Mesodermal cell (in vitro differentiated cells): ENCODE data around the gene PRDX3. TPM values are rescaled to one million over a fixed set of nuclear protein-coding genes. Genes with fewer than 3 reads are reported as not detected.

Experiments used
- H3K27ac ChIP-seq: 2 replicates; pipeline ENCODE4 v1.7.0; 2013; ENCODE audit warnings: mild to moderate bottlenecking, low read depth, low read length, moderate library complexity; ENCODE audit not compliant: severe bottlenecking
- H3K36me3 ChIP-seq: 2 replicates; pipeline ENCODE4 v1.7.1; 2013; ENCODE audit warnings: mild to moderate bottlenecking, low read length, moderate library complexity; ENCODE audit not compliant: control insufficient read depth, insufficient read depth
- H3K4me1 ChIP-seq: one replicate; pipeline ENCODE4 v1.7.1; 2013; ENCODE audit warnings: mild to moderate bottlenecking, low read length; ENCODE audit not compliant: insufficient read depth, control insufficient read depth, poor library complexity, severe bottlenecking
- H3K4me3 ChIP-seq: 2 replicates; pipeline ENCODE4 v1.7.0; 2013; ENCODE audit warnings: low read length, control low read depth, mild to moderate bottlenecking; ENCODE audit not compliant: insufficient read depth, poor library complexity, severe bottlenecking; ENCODE audit errors: extremely low read depth
- H3K9me3 ChIP-seq: 2 replicates; pipeline ENCODE4 v1.7.1; 2013; ENCODE audit warnings: mild to moderate bottlenecking, low read length, moderate library complexity; ENCODE audit not compliant: control insufficient read depth
- WGBS, 2 experiments: methylation state at CpG; one replicate each; pipeline ENCODE4 v1.1.5; 2013; ENCODE audit warnings: missing lambda C conversion rate in 2 of 2; ENCODE audit not compliant: insufficient coverage in 2 of 2; 5-methylcytosine and 5-hydroxymethylcytosine counted together
- polyA plus RNA-seq, 2 experiments: library from polyadenylated mRNA; stranded (reverse); fragments of 50-300 nt; gene quantifications; one replicate each; pipeline ENCODE4 v1.2.3, GENCODE V29; 2013

The PRDX3 gene
- 239 TPM for polyA plus RNA-seq (2013, experiment 1 of 2)
- 238 TPM for polyA plus RNA-seq (2013, experiment 2 of 2)

DNA sequence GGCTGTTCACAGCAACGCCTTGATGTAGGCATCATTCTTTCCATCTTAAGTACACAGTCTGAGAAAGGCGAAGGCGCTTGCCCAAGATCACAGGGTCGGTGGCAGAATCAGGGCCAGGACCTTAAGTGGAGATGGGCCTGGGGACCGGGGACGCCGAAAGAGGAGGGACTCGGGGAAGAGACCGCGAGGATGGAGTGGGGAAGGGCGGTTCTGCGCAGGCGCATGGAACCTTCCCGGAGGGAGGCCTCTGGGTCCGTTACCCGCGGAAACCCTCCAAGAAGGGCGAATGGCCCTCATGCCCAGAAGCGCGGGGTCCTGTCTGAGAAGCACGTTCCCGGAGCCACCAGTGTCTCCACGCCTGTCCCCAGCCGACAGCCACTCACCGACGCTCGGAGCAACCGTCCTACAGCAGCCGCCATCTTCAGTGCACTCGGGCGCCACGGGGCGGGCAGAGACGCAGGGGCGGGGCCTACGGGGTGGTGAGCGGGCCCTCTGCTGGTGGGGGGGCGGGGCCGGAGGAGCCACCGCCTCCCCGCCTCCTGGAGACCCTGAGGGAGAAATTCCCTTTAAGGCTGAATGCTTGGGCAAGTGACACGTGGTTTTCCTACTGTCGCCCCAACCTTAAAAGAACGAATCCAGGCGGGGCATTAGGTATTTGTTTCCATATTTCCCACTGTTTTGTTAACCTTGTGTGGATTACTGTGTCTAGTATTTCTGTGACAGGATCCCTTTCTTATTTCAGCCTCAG is at the start of gene PRDX3:
Gene PRDX3 (minus strand): TSS at position 441 of the 748 bp plus-strand sequence. CDS start 22 bp downstream, at position 419.
- Histone ChIP-seq H3K4me3 (peak within 1 kb of the TSS; percentile 85), H3K36me3 (peaks cover 34% of the 10 kb centered on the region), H3K27ac (peak within 1 kb of the TSS; percentile 85), H3K4me1 (peaks cover 19% of the 10 kb centered on the region), H3K9me3 (no peaks in the 10 kb centered on the region)
- 0 to 1% methylated on average over 32 to 35 of the region's 45 CpGs for WGBS, 2 experiments

GRCh38 chr10:119227825-119228224 is 49.2 kb upstream of the PRDX3 start:
- Histone ChIP-seq H3K36me3 (no peaks in the 10 kb centered on the region), H3K27ac (no peak overlapping the region), H3K4me1 (peaks cover 3% of the 10 kb centered on the region), H3K9me3 (no peaks in the 10 kb centered on the region), H3K4me3 (no peak overlapping the region)
- WGBS, 2 experiments, result 89 to 100% methylated on average over 3 to 4 of the region's 6 CpGs

DNA sequence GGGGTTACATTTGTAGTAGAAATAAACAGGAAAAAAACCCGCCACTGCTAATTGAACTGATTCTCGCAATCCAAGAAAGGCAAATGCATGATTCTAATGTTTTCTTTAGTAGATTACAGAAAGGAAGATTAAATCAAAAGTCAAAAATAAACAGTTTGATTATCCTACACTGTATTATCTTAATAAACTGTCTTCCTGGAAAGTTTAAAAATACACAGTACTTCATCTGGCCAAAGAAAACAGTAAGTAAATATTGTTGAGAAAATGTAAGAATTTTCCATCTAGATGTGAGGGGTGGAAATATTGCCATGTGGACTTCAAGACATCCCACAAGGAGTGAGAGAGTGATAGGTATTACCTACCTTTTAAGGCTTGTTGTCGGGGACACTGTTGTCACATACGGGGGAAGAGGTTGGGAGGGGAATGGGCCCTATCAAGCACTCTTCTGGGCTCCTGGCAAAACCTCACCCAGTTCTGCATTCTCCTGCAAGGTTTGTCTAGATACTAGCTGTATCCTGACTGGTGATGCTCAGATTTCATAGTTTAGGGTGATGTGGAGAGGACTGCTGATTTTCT is 46.6 kb upstream of the PRDX3 start:
- Histone ChIP-seq H3K4me3 (no peak overlapping the region), H3K36me3 (no peaks in the 10 kb centered on the region), H3K27ac (no peak overlapping the region), H3K9me3 (no peaks in the 10 kb centered on the region), H3K4me1 (peaks cover 17% of the 10 kb centered on the region)
- 92% methylated on average over 4 of the region's 4 CpGs; no CpG with 5 or more reads in 1 of the 2 experiments for WGBS, 2 experiments

DNA sequence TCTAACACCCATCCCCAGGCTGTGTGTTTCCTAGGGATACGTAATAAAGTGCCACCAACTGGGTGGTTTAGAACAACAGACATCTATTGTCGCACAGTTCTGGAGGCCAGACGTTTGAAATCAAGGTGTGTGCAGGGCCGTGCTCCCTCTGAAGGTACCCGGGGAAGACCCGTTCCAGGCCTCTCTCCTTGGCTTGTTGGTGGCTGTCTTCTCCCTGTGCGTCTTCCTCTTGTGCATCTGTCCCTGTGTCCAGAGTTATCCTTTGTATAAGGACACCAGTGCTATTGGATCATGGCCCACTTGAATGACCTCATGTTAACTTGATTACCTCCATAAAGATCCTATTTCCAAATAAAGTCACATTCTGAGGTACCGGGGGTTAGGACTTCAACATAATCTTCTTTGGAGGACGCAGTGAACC is 44.4 kb upstream of the PRDX3 start:
- Histone ChIP-seq H3K9me3 (no peaks in the 10 kb centered on the region), H3K4me3 (no peak overlapping the region), H3K4me1 (peaks cover 17% of the 10 kb centered on the region), H3K36me3 (no peaks in the 10 kb centered on the region), H3K27ac (no peak overlapping the region)
- 86 to 94% methylated on average over 9 of the region's 9 CpGs for WGBS, 2 experiments

- no peaks in the 10 kb centered on the region for H3K9me3 ChIP-seq
- no peaks in the 10 kb centered on the region for H3K36me3 ChIP-seq
- 64 to 70% methylated on average over 6 to 7 of the region's 9 CpGs for WGBS, 2 experiments
- no peak overlapping the region for H3K4me3 ChIP-seq
- H3K4me1 ChIP-seq, result peaks cover 17% of the 10 kb centered on the region
- no peak overlapping the region for H3K27ac ChIP-seq
Observed at GRCh38 chr10:119222537-119222936, 43.9 kb upstream of the PRDX3 start.

- peaks cover 17% of the 10 kb centered on the region for H3K4me1 ChIP-seq
- no peaks in the 10 kb centered on the region for H3K36me3 ChIP-seq
- no peaks in the 10 kb centered on the region for H3K9me3 ChIP-seq
- 71 to 100% methylated on average over 1 of the region's 1 CpG for WGBS, 2 experiments
- peak overlapping the region; percentile 49 for H3K27ac ChIP-seq
- no peak overlapping the region for H3K4me3 ChIP-seq
Observed at GRCh38 chr10:119221666-119222065, 43.1 kb upstream of the PRDX3 start.

DNA sequence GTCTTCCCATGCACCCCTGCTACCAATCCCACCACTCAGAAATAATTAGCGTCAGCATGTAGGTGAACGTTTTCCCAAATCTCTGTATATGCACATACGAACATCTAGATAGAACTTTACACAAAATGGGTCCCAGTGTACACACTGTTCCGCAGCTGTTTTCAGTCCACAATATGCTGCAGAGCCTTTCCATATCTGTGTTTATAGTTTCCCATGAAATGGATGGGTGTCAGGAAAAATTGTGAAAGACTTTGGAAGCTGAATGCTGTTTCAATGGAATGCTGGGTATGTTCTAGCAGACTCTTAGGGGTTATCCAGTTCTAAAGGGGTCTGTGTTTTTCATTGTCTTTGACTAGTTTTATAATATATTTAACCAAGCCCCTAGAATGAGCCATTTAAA is 42.6 kb upstream of the PRDX3 start:
- H3K27ac ChIP-seq, result no peak overlapping the region
- no peak overlapping the region for H3K4me3 ChIP-seq
- H3K9me3 ChIP-seq, result no peaks in the 10 kb centered on the region
- peaks cover 18% of the 10 kb centered on the region for H3K4me1 ChIP-seq
- 96 to 100% methylated on average over 2 to 3 of the region's 4 CpGs for WGBS, 2 experiments
- no peaks in the 10 kb centered on the region for H3K36me3 ChIP-seq

- 88 to 91% methylated on average over 4 of the region's 5 CpGs for WGBS, 2 experiments
- H3K9me3 ChIP-seq, result no peaks in the 10 kb centered on the region
- no peak overlapping the region for H3K4me3 ChIP-seq
- peaks cover 29% of the 10 kb centered on the region for H3K4me1 ChIP-seq
- H3K27ac ChIP-seq, result no peak overlapping the region
- no peaks in the 10 kb centered on the region for H3K36me3 ChIP-seq
Observed at GRCh38 chr10:119219871-119220270, 41.3 kb upstream of the PRDX3 start.

GRCh38 chr10:119217991-119218490 is 39.4 kb upstream of the PRDX3 start:
- Histone ChIP-seq H3K36me3 (no peaks in the 10 kb centered on the region), H3K4me1 (peaks cover 29% of the 10 kb centered on the region), H3K4me3 (no peak overlapping the region), H3K27ac (no peak overlapping the region), H3K9me3 (no peaks in the 10 kb centered on the region)
- 81 to 85% methylated on average over 2 to 3 of the region's 4 CpGs for WGBS, 2 experiments

DNA sequence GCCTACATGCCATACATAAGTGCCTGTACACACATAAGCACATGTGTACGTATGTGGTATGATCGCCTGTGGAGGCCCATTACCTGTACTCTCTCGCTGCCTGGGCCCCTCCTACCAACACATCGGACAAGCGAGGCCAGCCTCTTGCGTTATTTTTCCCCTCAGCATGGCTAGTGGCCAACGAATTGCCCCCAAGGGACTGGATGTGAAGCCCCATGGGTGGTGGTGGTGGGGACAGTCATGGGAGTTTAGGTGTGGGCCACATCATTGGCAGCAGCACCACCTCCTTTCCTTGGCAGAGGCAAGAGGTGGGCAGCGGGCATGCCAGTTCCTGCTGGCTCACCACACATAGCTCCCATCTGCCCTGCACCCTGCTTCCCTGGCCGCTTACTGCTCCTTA is 38.8 kb upstream of the PRDX3 start:
- Histone ChIP-seq H3K4me3 (no peak overlapping the region), H3K4me1 (peaks cover 26% of the 10 kb centered on the region), H3K36me3 (no peaks in the 10 kb centered on the region), H3K9me3 (no peaks in the 10 kb centered on the region), H3K27ac (no peak overlapping the region)
- WGBS, 2 experiments, result 96 to 98% methylated on average over 7 to 8 of the region's 9 CpGs

GRCh38 chr10:119216127-119216526 is 37.5 kb upstream of the PRDX3 start:
- Histone ChIP-seq H3K4me1 (peaks cover 28% of the 10 kb centered on the region), H3K4me3 (no peak overlapping the region), H3K27ac (peak overlapping the region; percentile 10), H3K36me3 (no peaks in the 10 kb centered on the region), H3K9me3 (no peaks in the 10 kb centered on the region)
- 93 to 95% methylated on average over 5 of the region's 5 CpGs for WGBS, 2 experiments
